Stimulated activated CD4-positive, alpha-beta T cell treated with anti-CD3 and anti-CD28 coated beads, Interleukin-1b, Interleukin-23, amount 100 ng/mL, for 4 hours (primary cell): ENCODE measurements around the gene AKAP6.

Experiments
- DNase-seq, 2 donors: peaks; one replicate each; pipeline ENCODE4 v3.0.0-alpha.2; 2020; ENCODE audit warnings: low read depth in 2 of 2

AKAP6 gene

DNA sequence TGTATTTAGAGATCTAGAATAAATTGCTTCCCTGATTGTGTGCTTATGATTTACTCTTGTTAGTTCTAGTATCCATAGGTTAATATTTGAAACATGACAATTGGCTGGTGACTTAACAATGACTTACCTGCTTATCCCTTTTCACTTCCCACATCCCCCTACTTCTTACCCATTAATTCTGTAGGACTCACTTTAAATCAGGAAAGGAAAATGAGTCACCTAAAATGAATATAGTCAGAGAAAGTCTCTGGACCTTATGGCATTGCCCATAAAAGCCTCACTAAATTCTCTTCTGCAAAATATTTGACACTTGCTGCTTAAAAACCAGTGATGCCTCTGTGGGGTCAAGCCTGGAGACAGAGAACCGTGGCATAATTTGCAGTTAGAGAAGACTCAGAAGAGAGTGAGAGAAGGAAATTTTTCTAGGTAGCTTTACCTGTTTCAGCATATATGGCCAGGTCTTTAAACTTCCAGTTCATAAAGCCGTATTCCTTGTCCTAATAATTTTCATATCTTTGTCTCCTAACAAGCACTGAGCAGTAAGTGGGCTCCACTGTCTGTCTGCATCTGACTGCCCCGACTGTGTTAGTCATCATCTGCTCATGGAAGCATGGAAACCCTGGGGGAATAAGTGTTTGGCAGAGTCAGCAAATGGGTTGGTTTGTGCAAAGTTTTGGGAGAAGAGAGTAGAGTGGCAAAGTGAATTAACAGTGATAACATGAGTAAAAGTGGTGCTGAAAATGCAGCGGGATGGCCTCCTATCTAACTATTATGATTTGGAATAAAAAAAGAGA lies 294.4 kb downstream of the AKAP6 start:
- DNase-seq = no peak

DNA sequence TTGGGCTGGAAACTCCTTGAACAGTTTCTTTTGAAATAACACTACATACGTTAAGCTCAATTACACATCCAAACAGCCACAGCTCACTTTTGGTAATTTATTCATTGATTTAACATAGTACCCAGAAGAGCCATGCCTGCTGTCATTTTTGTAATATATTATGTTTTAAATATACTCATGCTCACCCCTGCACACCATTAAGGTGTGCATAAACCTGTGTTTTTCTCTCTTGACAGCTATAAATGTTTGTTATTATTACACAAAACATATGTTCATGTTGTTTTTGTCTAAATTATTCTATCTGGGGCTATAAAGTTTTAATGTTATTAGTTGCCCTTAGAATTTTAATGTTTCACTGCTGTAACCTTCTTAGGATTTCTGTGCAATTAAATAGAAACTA lies 296.1 kb downstream of the AKAP6 start:
- DNase-seq = no peak

DNA sequence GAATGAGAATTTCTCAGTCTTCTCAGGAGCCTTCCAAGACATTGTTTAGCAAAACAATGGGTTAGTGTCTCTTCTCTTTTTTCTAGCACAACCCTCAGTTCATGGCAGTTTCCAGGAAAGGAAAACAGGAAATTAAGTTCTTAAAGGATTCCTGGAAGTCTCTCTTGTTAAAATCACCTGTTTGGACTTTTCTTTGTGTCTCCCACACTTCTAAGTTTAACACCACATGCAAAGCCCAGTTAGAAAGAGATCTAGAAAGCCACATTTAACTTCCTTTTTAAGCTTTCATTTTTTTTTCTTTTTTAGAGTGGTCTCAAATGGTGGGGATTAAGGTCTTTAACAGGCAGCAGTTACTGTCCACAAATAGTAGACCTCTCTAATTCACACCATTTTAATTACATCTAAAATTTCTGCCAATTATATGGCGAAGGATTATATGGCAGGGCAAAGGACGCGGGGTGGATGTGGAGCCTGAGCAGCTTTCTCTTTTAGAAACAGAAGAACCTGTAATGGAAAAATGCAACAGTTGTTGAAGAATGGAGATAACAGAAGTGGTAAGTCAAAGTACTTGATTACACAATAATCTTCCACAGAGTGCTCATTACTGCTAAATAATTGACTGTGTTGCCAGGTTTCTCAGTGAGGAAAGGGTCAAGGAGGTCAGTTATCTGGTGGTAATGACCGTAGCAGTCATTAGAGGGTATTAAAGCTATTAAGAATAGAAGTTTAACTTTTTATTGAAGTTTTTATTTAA lies 298.6 kb downstream of the AKAP6 start:
- DNase-seq = no peak

DNA sequence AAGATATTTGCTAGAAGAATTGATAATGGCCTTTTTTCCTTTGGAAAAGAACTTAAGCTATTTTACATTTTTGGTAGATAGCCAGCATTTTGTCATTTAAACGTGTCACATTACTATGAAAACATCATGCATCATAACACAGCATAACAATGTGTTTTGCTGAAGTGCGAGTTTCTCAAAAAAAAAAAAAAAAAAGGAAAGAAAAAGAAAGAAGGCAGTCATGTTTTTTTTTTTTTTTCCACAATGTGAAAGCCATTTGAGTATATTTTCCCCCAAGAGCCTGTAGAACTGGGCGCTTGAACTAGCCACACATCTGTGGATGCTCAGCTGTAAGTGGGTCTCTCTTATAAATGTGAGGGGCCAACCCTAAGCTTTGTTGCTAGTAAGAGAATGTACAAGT lies 300.1 kb downstream of the AKAP6 start:
- no peak for DNase-seq

DNA sequence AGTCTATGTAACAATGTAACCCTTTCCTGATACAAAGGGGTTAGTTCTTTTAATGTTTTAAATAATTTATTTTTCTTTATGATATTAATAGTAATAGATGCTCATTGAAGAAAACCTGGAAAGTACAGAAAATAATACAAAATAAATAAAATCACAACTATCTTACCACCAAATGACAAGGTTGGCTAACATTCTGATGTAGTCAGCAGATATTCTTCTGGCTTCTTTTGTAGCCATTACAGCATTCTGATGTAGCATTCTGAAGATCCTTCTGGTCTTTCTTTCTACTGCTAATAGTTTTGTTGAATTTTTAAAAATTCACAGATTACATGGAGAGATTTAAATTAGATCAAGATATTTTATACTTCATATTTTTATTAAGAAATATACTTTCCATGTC lies 301.6 kb downstream of the AKAP6 start:
- no peak for DNase-seq

DNA sequence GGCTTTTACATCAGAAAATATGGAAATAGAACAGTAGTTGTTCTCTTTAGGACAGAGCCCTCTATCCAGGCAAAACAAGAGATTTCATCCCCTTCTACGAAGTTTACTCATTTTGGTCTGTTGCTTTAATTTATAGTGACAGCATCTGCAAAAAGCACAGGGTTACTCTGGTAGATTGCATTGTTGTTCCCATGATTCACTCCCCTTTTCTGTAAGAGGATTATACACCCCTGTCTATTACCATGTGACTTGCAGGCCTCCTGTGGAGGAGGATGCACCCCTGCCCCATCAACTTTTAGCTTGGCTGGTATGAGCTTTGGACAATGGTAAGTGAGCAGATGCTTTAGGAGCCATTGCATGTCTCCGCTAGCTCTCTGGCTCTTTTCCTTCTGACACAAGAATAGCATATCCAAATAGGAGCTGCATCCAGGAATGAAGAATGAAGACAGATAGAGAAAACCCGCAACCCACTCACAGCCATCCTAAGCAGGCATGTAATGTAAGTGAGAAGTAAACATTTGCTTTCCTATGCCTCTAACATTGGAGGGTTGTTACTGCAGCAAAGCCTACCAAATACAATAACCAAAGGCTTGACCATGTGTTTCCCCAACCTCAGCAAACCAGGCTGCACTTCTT lies 304.2 kb downstream of the AKAP6 start:
- no peak for DNase-seq

DNA sequence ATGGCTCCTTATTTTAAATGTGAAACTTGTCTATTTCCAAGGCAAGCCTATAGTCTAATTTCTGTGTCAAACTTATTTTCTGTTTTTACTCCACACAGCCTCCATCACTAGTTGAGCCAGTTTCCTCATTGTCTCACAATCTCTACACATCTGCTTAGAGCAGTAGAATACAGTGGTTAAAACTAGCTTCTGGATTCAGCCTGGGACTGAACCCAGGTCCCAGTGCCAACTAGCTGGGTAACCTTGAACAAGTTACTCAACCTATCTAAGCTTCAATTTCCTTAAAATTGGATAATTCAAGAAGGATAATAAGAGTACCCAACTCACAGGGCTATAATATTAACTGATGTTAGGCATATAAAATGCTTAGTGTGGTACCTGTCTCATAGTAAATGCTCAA lies 304.8 kb downstream of the AKAP6 start:
- DNase-seq = no peak

DNA sequence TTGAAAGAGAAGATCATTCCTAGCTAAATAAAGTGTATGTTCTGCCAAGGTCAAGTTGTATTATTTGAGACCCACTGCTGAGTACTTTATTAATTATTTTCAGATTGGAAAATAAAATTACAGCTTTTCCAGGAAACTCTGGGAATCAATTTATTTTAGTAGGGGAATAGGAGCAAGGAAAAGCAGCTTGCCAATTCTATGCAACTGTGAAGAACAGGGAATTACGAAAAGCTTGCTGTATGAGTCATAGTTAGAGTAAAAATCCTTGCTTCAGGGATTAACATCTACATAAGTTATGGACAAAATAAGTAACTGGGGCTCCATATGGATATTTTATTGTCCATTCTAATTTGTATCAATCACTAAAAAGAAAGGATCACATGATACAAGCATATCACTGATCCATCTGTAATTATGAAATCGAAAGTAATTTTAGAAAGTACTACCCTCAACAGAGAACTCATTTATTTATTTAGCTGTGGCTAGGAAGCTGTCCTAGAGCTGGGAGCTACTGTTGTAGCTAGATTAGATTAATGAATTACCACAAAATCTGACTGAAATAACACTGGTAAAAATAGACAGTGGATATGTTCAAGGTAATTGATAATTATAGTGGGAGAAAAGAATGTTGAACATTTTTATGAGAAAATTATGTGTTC lies 306.1 kb downstream of the AKAP6 start:
- no peak for DNase-seq

DNA sequence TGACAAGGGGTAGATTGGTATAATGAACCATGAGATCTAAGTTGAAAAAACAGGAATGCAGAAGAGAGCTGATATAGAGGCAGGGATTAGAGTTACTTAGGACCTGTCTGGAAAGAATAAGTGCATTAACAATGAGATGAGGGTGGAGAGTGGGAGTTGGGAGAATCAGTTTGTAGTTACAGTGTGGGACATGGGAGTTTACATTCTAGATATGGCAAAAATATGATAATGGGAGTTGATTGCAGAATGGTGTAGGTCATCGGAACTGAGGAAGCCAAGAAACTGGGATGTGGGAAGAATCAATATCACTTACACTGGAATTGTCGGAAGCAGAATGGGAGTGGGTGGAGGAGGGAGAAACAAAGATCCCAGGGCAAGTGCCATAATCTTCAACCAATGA lies 308.5 kb downstream of the AKAP6 start:
- no peak for DNase-seq

DNA sequence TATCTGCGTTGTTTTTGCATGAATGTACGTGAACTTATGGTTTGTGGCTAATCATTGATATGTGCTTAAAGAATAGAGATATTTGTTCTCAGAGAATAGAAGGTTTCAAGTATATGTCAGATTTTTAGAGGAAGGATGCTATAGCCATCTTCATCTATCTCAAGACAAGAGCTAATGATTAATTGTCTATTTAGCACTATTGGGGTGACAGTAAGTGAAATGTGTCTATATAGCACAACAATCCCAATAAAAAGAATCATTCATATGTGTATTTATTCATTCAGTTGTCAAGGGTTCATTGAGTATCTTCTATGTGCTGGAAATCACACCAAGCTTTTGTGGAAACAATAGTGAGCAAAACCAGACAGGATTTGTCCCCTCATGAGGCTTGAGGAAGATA lies 310.1 kb downstream of the AKAP6 start:
- DNase-seq = no peak

DNA sequence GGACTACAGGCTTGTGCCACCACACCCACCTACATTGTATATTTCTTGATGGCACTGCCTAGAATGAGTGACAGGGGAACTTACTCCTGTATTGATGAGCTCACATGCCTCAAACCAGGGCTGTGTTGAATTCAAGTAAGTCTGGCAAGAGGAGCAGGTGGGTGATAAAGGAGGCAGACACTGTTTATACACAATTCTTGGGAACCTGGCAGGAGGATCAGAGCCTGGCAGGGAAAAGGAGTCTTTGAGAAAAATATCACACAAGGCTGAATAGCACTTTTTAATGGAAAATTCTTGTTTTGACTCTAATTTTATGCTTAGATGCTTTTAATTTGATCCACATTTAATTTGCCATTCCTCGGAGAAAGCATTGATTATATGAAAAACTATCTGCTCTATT lies 316.5 kb downstream of the AKAP6 start:
- no peak for DNase-seq

DNA sequence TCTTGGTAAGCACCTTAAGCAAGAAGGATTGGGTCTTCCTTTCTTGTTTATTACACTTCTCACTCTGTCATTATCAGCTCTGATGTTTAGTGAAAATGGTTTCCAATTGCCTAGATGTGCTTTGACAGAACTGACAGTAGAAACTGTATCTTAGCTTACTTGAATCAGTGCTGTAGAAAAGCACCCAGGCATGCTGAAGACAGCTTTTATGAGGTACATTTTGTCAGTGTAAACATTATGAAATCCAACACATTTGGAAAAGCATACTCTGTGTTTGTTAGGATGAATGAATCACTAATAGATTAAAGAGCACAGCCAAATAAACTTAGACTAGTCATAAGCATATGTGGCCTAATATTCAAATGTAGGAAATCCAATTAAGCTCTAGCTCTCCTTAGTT lies 319.3 kb downstream of the AKAP6 start:
- DNase-seq = no peak

DNA sequence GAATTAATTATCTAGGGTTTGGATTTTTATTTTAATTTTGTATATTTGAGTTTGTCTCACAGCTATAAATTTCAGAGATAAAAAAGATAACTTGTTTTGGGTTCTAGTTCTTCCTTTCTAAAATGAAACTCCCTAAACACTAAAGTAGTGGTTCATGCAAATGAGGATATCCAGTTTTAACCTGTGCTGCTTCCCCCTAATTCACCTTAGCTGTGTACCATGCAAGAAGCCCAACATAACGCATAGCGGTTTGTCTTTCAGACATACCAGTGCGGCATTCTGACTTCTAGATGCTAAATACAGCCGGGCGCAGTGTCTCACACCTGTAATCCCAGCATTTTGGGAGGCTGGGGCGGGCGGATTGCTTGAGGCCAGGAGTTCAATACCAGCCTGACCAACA lies 320.9 kb downstream of the AKAP6 start:
- no peak for DNase-seq

DNA sequence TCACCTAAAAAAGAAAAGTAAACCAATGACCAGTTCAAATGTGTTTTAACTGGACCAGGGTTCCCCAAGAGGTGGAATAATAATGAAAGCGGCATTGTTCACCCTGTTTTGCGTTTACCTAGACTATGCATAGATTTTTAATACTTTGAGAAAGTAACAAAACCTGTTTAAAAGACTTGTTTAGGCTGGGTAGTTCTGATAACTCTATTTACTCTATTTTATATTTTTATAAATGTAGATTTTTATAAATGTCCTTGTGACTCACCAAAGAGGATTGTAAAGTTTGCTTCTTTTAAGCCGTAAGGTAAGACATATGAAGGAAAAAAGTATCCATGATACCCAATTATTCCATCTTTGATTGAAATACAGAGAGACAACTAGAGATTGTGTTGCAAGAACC lies 321.6 kb downstream of the AKAP6 start:
- DNase-seq = no peak

DNA sequence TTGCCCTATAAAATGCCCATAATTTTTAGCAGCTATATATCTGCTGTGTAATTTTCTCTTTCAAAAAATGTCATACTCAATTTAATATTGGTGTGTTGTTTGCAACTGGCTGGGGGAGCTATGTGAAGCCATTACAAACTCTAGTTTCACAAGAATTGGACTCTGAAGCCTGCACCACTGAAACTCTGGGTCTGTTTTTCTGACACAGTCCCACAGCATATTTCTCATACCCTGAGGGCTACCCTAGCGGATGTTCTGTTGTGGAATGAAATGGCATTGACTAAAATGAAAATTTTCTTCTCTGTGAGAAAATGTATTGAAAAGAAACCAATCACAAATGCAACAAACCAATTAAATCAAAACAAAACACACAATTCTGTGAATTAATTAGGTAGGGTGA lies 325.0 kb downstream of the AKAP6 start:
- no peak for DNase-seq

DNA sequence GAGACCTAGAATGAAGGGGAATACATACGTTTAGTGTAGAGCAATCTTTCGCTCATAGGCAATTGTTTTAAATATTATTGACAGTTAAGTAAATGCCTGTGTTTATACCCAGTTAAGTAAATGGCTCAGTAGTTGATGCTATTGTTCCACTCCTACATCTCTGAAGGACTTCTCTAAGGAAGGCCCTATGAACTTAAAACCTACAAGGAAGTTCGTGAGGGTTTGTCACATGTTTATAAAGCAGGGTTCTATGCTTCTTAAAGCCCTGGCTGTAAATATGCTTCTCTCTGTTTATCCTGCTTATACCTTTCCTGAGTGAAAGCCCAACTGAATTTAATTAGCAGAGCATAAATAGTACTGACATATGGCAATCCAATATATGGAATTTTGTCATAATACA lies 327.5 kb downstream of the AKAP6 start:
- DNase-seq = no peak

DNA sequence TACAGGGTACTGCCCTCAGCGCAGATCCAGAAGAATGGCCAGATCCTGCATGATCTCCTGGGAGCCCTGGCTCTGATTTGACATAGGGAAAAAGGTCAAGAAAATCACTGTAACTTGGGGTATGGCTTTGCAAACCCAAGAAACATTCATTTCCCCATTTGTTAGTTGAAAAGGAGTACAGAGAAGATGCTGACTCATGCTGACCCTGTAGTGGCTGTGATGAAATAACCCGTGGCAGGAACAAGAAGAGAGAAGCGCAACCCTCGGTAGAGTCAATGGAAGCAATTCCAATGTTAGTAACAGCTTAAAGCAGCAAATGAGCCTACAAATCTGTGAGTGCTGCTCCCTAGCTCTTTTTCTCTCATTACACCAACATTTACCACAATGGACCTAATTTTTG lies 328.0 kb downstream of the AKAP6 start:
- no peak for DNase-seq

DNA sequence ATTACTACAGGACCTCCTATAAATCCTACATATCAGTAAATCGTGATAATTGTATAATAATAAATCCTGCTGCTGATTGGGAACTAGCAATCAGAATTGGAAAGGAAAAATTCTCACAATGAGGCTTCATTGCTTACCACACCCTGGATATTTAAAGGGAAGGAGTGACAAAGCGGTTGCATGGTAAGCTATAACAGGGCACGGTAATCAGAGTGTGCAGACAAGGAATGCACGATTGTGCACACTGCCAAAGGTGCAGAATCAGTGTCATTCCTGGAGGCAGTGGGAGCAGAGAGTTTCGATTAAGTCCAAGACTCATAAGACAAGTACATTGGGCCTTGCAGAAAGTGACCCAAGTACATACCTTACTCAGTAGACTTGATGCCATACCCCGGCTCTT lies 332.1 kb downstream of the AKAP6 start:
- no peak for DNase-seq

DNA sequence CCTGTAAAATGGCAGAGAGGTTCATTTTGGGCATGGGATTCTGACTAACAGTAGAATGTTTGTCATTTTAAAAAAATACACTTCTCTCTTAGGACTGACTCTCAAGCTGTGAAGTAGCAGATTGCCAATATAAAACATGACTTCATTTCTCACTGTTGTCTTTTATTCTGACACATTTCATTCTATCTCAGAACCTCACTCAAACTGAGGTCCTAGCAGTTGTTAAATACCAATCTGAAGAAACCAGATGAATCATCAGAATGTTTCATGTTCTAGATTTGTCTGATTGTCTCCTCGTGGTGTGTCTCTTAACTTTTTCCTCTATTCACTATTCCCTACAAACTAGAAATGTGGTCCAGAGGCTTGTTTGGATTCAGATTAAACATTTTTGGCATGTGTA lies 333.1 kb downstream of the AKAP6 start:
- DNase-seq = no peak

DNA sequence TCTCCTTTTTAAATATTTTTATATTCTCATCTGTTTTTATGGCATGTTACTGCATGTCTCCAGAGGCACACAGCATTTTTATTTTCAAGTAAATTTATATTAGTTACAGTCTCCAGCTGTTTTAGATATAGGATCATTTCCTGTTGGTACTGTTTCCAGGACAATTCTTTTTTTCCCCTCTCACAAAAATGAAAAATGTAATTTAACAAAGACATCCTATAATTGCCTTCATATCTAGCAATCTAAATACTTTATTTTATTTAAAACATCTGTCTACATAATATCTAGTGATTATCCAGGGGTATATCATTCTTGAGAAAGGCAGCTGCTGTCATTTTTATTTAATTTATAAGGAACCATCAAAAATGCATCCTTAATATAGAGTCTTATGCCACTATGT lies 337.2 kb downstream of the AKAP6 start:
- no peak for DNase-seq

DNA sequence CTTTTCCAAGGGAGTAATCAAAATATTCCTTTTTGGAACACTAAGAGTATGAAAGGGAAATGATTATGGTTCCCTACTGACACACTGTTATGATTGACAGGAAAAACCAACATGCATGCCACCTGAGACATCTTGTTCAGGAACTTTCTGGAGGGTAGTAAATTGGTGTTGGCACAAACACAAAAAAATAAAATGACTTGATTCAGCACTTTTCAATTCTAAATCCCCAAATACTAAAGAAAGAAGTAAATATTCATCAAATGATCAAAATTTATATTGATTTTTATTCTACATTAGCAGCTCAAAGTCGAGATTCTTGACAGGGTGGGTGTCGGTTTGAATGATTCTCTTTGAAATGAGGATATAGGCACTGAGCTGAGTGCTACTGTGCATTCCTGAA lies 338.2 kb downstream of the AKAP6 start:
- DNase-seq = no peak

DNA sequence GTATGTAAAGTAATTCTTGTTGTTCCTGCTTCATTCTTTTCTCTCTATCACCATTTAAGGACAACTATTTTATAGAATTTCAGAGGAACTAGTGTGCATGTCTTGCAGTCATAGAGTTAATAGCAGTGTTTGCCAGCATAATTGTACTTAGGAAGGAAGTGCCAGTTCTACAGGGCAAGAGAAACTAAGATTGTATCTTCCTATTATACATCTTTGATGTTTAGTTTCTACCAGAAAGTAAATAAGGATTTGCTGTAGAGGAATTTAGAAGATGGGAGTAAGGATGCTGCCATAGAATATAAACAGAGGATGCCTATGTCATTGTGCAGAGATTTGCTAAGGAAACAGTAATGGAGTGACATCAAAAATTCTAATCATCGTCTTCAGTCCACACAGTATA lies 338.7 kb downstream of the AKAP6 start:
- DNase-seq = no peak

DNA sequence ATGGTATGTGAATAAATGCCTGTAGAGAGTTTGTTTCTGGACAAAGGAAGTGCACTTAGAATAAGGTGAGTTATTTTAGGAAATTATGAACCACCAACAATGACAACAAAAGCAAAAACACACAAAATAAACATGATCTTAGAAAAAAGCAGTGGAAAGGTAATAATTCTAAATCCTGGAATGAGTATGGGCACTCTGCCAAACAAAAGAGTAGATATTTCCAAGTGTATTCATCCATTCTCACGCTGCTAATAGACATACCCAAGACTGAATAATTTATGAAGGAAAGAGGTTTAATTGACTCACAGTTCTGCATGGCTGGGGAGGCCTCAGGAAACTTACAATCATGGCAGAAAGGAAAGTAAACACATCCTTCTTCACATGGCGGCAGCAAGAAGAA lies 340.3 kb downstream of the AKAP6 start:
- no peak for DNase-seq
